HG02840 (cell line): ENCODE measurements around the gene CCDC73.

Source experiments
- ATAC-seq: cut with Tn5 transposase; IDR thresholded peaks from one replicate; pipeline ENCODE4 v1.9.1; 2021; ENCODE audit warnings: mild to moderate bottlenecking, moderate library complexity, moderate number of reproducible peaks; ENCODE audit not compliant: unreplicated experiment, low FRiP score

The CCDC73 gene

GRCh38 chr11:32555895-32556294 lies 238.6 kb downstream of the CCDC73 start:
- no peak for ATAC-seq

GRCh38 chr11:32555091-32555490 lies 239.4 kb downstream of the CCDC73 start:
- ATAC-seq = no peak
